HEK293T (cell line): ENCODE data around the gene AP3D1.

Source experiments
- ARNT ChIP-seq: fragments of 450-650 bp; IDR thresholded peaks from 2 replicates; pipeline ENCODE4 v1.6.1; 2017; ENCODE audit warnings: mild to moderate bottlenecking
- BHLHE40 ChIP-seq: fragments of 450-650 bp; IDR thresholded peaks from 2 replicates; pipeline ENCODE4 v1.6.1; 2016; ENCODE audit warnings: mild to moderate bottlenecking, moderate library complexity, borderline replicate concordance
- FOXA1 ChIP-seq: fragments of 450-650 bp; IDR thresholded peaks from 2 replicates; pipeline ENCODE4 v1.6.1; 2016; ENCODE audit warnings: mild to moderate bottlenecking
- HDGF ChIP-seq: fragments of 450-650 bp; IDR thresholded peaks from 2 replicates; pipeline ENCODE4 v1.6.1; 2017; ENCODE audit warnings: antibody characterized with exemption, borderline replicate concordance
- LEF1 ChIP-seq: fragments of 450-650 bp; IDR thresholded peaks from 2 replicates; pipeline ENCODE4 v1.6.1; 2017; ENCODE audit warnings: mild to moderate bottlenecking, borderline replicate concordance
- NFRKB ChIP-seq: fragments of 450-650 bp; IDR thresholded peaks from 2 replicates; pipeline ENCODE4 v1.6.1; 2016; ENCODE audit warnings: mild to moderate bottlenecking, moderate library complexity
- SUZ12 ChIP-seq: fragments of 450-650 bp; IDR thresholded peaks from 2 replicates; pipeline ENCODE4 v1.6.1; 2016; ENCODE audit warnings: mild to moderate bottlenecking
- TARDBP ChIP-seq: fragments of 450-650 bp; IDR thresholded peaks from 2 replicates; pipeline ENCODE4 v1.6.1; 2016
- ZNF384 ChIP-seq: fragments of 450-650 bp; IDR thresholded peaks from 2 replicates; pipeline ENCODE4 v1.6.1; 2016

- TF ChIP-seq HDGF: no peak
- TF ChIP-seq ZNF384: no peak
- TF ChIP-seq BHLHE40: no peak
- no peak for TF ChIP-seq SUZ12
- TF ChIP-seq NFRKB: no peak
- no peak for TF ChIP-seq FOXA1
- no peak for TF ChIP-seq TARDBP
- no peak for TF ChIP-seq LEF1
- TF ChIP-seq ARNT: no peak
Observed at GRCh38 chr19:2117215-2117960, 34.0 kb downstream of the AP3D1 start.
